Measurements from ENCODE around the gene MAPK10.

Gene MAPK10

GRCh38 chr4:86055898-86056297, 304.0 kb downstream of the MAPK10 start:
- TF ChIP-seq CTCF (IDR thresholded peaks at IDR 0.05; ENCODE audit: low read depth, low read length), result no peak

GRCh38 chr4:86054286-86055032, 305.4 kb downstream of the MAPK10 start:
- H3K4me3 ChIP-seq (ENCODE audit: low read depth, low read length), result no peak overlapping the region
- no peak for TF ChIP-seq CTCF (IDR thresholded peaks at IDR 0.05; ENCODE audit: low read depth, low read length)

More at GRCh38 chr4:86055898-86056297, 304.0 kb downstream of the MAPK10 start:
- H3K4me3 ChIP-seq (ENCODE audit: low read depth, low read length), result no peak overlapping the region

GRCh38 chr4:86050496-86050895, 309.4 kb downstream of the MAPK10 start:
- H3K4me3 ChIP-seq (ENCODE audit: low read depth, low read length), result no peak overlapping the region
- TF ChIP-seq CTCF (IDR thresholded peaks at IDR 0.05; ENCODE audit: low read depth, low read length), result no peak

GRCh38 chr4:86048426-86048825, 311.4 kb downstream of the MAPK10 start:
- no peak overlapping the region for H3K4me3 ChIP-seq (ENCODE audit: low read depth, low read length)
- no peak for TF ChIP-seq CTCF (IDR thresholded peaks at IDR 0.05; ENCODE audit: low read depth, low read length)

- TF ChIP-seq CTCF (IDR thresholded peaks at IDR 0.05; ENCODE audit: low read depth, low read length), result no peak
- H3K4me3 ChIP-seq (ENCODE audit: low read depth, low read length), result no peak overlapping the region
Observed at GRCh38 chr4:86044593-86044985, 315.3 kb downstream of the MAPK10 start.

GRCh38 chr4:86043755-86044592, 315.9 kb downstream of the MAPK10 start:
- no peak overlapping the region for H3K4me3 ChIP-seq (ENCODE audit: low read depth, low read length)
- peak; percentile 37; the same call in 1 of the 2 replicates for TF ChIP-seq CTCF (IDR thresholded peaks at IDR 0.05; ENCODE audit: low read depth, low read length)

- no peak for TF ChIP-seq CTCF (IDR thresholded peaks at IDR 0.05; ENCODE audit: low read depth, low read length)
- no peak overlapping the region for H3K4me3 ChIP-seq (ENCODE audit: low read depth, low read length)
Observed at GRCh38 chr4:86038037-86038436, 321.8 kb downstream of the MAPK10 start.
